Activated naive CD4-positive, alpha-beta T cell treated with anti-CD3 and anti-CD28 coated beads for 36 hours (primary cell): ENCODE measurements around the gene HID1. TPM values are rescaled to one million over a fixed set of nuclear protein-coding genes. Genes with fewer than 3 reads are reported as not detected.
"Not testable (repeated sequence)": the region's sequence is repeated elsewhere in the genome, so short reads cannot be mapped to it uniquely, and the experiment has no call there.

Experiments used
- CTCF ChIA-PET: fragments of 350-600 bp; sonication (Branson Sonifier 250); formaldehyde crosslinking; loops from one replicate; lab custom pipeline; 2021; ENCODE audit warnings: antibody characterized with exemption; lab: Charles Lee
- DNase-seq: peaks from one replicate; pipeline ENCODE4 v3.0.0-alpha.2; 2020
- H3K27ac Mint-ChIP-seq: one replicate; pipeline ENCODE4 v1.8.0; 2021; ENCODE audit warnings: mild to moderate bottlenecking, mixed read lengths
- H3K27me3 Mint-ChIP-seq: one replicate; pipeline ENCODE4 v1.8.0; 2021; ENCODE audit warnings: low read depth, mixed read lengths
- H3K36me3 Mint-ChIP-seq: one replicate; pipeline ENCODE4 v1.8.0; 2021; ENCODE audit warnings: low read depth, mixed read lengths
- H3K4me1 Mint-ChIP-seq: one replicate; pipeline ENCODE4 v1.8.0; 2021; ENCODE audit warnings: low read depth, mixed read lengths
- H3K4me3 Mint-ChIP-seq: one replicate; pipeline ENCODE4 v1.8.0; 2021; ENCODE audit warnings: mild to moderate bottlenecking, moderate library complexity, mixed read lengths
- H3K9me3 Mint-ChIP-seq: one replicate; pipeline ENCODE4 v1.8.0; 2021; ENCODE audit warnings: mixed read lengths
- intact Hi-C: fragments of 100-400 bp; cut with micrococcal nuclease; formaldehyde crosslinking; loops from one replicate; pipeline ENCODE4 v1.15.1; 2023
- total RNA-seq, 2 experiments: library from RNA; stranded (reverse); gene quantifications; one replicate each; pipeline ENCODE4 v1.2.3, GENCODE V29; 2021

HID1 gene
- total RNA-seq, 2 experiments from 2014 or later = 0.91 to 1.6 TPM

DNA sequence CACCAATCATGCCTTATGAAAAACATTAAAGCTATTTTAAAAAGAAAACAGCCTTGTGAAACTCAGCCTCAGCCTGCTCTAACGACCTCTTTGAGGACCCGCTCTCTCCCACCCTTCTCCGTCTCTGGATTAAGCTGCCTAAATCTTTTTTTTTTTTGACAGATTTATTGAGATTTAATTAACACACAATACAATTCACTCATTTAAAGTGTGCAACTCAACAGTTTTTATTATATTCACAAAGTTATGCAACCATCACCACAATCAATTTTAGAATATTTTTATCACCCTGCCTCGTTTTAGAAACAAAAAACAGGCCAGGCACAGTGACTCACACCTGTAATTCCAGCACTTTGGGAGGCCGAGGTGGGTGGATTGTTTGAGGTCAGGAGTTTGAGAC is 23.3 kb upstream of the HID1 start:
- peaks cover 2% of the 10 kb centered on the region for H3K4me1 Mint-ChIP-seq
- intact Hi-C loops = no loop called here
- no peak overlapping the region for H3K4me3 Mint-ChIP-seq
- no peak for DNase-seq
- no peaks in the 10 kb centered on the region for H3K9me3 Mint-ChIP-seq
- no peak overlapping the region for H3K27ac Mint-ChIP-seq
- CTCF ChIA-PET = interaction anchor here (2.0 kb wide), 1 partner anchor 35 kb away, joined by 9 read pairs; no protein-coding TSS in a partner anchor
- no peaks in the 10 kb centered on the region for H3K36me3 Mint-ChIP-seq
- H3K27me3 Mint-ChIP-seq = no peaks in the 10 kb centered on the region

DNA sequence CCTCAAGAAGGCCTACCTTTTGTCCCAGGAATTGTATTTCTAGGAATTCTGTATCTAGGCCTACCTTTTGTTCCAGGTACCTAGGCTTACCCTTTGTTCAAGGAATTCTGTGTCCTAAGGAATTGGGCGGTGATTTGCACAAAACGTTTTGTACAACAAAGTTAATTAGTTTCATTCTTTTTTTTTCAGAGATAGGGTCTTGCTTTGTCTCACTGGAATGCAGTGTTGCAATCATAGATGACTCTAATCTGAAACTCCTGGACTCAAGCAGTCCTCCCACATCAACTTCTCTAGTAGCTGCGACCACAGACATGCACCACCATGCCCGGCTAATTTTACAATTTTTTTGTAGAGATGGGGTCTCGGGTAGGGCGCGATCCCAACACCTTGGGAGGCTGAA is 21.9 kb upstream of the HID1 start:
- Mint-ChIP-seq H3K27me3 (no peaks in the 10 kb centered on the region), H3K36me3 (no peaks in the 10 kb centered on the region), H3K9me3 (no peaks in the 10 kb centered on the region), H3K27ac (no peak overlapping the region), H3K4me3 (no peak overlapping the region), H3K4me1 (peaks cover 2% of the 10 kb centered on the region)
- intact Hi-C loops = no loop called here
- no peak for DNase-seq
- CTCF ChIA-PET = no interaction called here

DNA sequence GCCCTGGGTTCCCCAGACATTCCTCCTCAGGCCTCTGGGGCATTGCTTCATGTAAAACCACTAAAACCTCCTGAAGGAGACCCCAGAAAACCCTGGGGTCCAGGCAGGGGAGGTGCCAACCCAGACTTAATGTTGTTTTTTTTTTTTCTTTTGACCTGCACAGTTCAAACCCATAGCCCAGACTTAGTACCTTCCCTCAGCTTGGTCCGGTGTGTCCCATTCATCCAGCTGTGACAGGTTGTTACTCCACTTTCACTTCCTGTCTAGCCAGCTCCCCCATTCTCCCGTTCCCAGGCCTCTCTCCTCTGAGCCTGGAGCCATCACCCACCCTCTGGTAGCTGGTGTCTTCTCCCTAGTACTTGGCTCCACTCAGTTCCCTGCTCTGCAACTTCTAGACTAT is 19.7 kb upstream of the HID1 start:
- peaks cover 6% of the 10 kb centered on the region for H3K4me1 Mint-ChIP-seq
- intact Hi-C loops = no loop called here
- DNase-seq = no peak
- H3K36me3 Mint-ChIP-seq = no peaks in the 10 kb centered on the region
- H3K4me3 Mint-ChIP-seq = no peak overlapping the region
- no peaks in the 10 kb centered on the region for H3K9me3 Mint-ChIP-seq
- no peak overlapping the region for H3K27ac Mint-ChIP-seq
- H3K27me3 Mint-ChIP-seq = peaks cover 7% of the 10 kb centered on the region
- CTCF ChIA-PET = interaction anchor here (0.6 to 1.6 kb wide), 3 partner anchors 30 to 1023 kb away, joined by 3 read pairs; partner anchors contain the start of gene ARMC7

DNA sequence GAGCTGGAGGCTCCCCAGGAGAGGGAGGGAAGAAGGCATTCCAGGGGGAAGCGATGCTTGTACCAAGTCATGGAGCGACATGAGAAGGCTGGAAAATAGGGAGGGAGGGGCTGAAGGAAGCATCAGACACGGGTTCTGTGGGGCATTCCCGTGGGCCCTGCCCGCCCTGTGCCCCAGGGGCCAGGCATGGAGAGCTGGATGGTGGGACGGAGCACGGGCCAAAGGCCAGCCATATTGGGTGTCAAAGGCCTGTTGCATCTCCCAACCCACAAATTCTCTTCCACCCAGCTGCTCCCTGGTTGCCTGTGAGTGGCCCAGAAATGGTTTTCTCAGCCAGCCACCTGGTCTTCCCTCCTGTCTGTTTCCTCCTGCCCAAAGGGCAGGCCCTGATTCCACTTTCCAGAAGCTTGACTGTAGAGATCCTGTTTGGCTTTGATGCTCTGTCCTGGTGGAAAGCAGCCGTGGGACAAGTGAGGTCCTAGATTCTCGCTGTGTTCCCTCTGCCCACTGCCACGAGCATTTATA is 18.1 kb upstream of the HID1 start:
- no peak for DNase-seq
- H3K36me3 Mint-ChIP-seq = no peaks in the 10 kb centered on the region
- H3K27me3 Mint-ChIP-seq = peaks cover 9% of the 10 kb centered on the region
- CTCF ChIA-PET = interaction anchor here (0.6 to 1.6 kb wide), 6 partner anchors 9 to 206 kb away, joined by 3 to 5 read pairs (median 4); partner anchors contain the start of genes ARMC7 and GRIN2C
- H3K27ac Mint-ChIP-seq = no peak overlapping the region
- no peaks in the 10 kb centered on the region for H3K9me3 Mint-ChIP-seq
- no peak overlapping the region for H3K4me3 Mint-ChIP-seq
- intact Hi-C loops = no loop called here
- H3K4me1 Mint-ChIP-seq = peaks cover 8% of the 10 kb centered on the region

DNA sequence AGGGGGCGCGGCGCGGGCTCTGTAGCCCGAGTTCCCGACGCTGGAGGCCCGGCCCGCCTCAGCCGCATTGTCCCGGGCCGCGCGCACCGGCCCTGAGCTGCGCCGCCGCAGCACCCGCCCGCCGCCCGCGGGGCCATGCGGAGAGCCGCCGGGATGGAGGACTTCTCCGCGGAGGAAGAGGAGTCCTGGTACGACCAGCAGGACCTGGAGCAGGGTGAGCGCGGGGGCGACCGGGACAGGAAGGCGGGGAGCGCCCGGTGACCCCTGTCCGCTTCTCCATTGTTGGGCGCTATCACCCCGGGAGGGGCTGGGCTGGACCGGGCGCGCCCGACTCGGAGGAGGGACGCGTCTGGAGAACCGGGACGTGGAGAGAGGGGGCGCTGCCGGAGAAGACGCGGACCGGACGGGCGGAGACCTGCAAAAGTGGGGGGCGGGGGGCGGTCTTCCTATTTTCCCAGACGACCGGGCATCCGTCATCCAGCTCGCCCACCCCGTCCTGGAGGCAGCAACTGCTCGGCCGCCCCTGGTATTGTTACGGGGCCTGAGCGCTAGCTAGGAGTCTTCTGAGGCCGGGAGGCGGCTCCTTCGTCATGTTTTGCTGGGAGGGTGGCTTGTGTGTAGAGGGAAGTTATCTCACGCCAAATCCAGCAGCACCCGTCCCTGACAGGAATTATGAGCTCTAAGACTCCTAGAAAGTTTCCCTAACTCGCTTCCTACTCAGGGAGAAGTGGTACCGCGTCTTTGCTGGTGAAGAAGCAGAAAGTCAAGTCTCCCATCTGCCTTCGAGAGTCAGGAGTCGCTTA is 15.6 kb upstream of the HID1 start:
- CTCF ChIA-PET = interaction anchor here (1.5 to 2.9 kb wide), 3 partner anchors 24 to 44 kb away, joined by 4 to 18 read pairs (median 15); partner anchors contain the start of gene MRPL58
- Mint-ChIP-seq H3K4me1 (peaks cover 8% of the 10 kb centered on the region), H3K4me3 (peak overlapping the region; percentile 68), H3K9me3 (no peaks in the 10 kb centered on the region), H3K36me3 (no peaks in the 10 kb centered on the region), H3K27me3 (peaks cover 9% of the 10 kb centered on the region), H3K27ac (no peak overlapping the region)
- peak; percentile 34 for DNase-seq
- intact Hi-C loops = loop anchor here (1.0 to 10.0 kb wide), 4 partner anchors 46 to 417 kb away; partner anchors contain the start of genes ATP5PD, GRB2 and KCTD2

DNA sequence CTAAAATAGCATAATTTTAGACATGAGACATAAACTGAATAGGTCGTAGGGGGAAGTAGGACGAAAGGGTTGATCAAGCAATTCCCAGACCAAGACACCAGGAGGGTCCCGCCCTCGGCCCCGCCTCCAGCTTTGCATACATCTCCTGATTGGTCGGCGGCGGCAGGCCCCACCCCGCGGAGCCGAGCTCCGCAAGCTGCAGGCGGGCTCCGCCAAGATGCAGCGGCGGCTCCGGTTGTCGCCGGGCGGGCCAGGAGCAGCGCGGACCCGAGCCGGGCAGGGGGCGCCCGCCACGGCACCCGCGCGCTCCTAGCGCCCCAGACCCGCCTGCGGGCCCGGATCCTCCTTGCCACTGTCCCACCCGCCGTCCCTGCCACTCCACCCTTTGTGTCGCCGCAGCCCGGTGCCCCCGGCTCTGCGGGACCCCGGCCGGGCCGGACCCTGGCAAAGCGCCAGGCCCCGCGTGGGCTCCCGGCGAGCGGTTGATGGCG is 14.9 kb upstream of the HID1 start, which contains the start of gene CDR2L:
Gene CDR2L (plus strand): TSS at position 215 of the 491 bp plus-strand sequence. CDS start 412 bp downstream, outside the sequence.
- Mint-ChIP-seq H3K36me3 (no peaks in the 10 kb centered on the region), H3K4me3 (peak within 1 kb of the TSS; percentile 80), H3K27me3 (peaks cover 9% of the 10 kb centered on the region), H3K27ac (no peak within 1 kb of the TSS), H3K4me1 (peaks cover 8% of the 10 kb centered on the region), H3K9me3 (no peaks in the 10 kb centered on the region)
- peak; percentile 94 for DNase-seq
- intact Hi-C loops = loop anchor here (1.0 to 10.0 kb wide), 4 partner anchors 47 to 417 kb away; partner anchors contain the start of genes ATP5PD, GRB2 and KCTD2
- CTCF ChIA-PET = interaction anchor here (1.5 to 2.9 kb wide), 3 partner anchors 25 to 44 kb away, joined by 4 to 18 read pairs (median 15); partner anchors contain the start of gene MRPL58

DNA sequence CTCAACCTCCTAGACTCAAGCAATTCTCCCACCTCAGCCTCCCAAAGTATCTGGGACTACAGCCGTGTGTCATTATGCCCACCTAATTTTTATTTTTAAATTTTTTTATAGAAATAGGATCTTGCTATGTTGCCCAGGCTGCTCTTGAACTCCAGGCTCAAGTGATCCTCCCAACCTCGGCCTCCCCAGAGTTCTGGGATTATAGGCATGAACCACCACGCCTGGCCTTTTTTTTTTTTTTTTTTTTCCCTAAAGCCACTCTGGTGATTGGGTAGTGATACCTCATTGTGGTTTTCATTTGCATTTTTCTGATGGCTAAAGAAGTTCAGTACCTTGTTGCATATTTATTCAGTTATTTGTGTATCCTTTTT is 13.6 kb upstream of the HID1 start:
- H3K4me1 Mint-ChIP-seq = peaks cover 14% of the 10 kb centered on the region
- H3K27me3 Mint-ChIP-seq = peaks cover 9% of the 10 kb centered on the region
- no peaks in the 10 kb centered on the region for H3K9me3 Mint-ChIP-seq
- no peak overlapping the region for H3K27ac Mint-ChIP-seq
- DNase-seq = no peak
- H3K36me3 Mint-ChIP-seq = no peaks in the 10 kb centered on the region
- no peak overlapping the region for H3K4me3 Mint-ChIP-seq
- CTCF ChIA-PET = interaction anchor here (0.6 to 1.0 kb wide), 2 partner anchors 24 to 85 kb away, joined by 4 to 5 read pairs; no protein-coding TSS in a partner anchor
- intact Hi-C loops = loop anchor here (2.0 to 10.0 kb wide), 2 partner anchors 61 to 419 kb away; partner anchors contain the start of genes ATP5PD, GRB2 and KCTD2

DNA sequence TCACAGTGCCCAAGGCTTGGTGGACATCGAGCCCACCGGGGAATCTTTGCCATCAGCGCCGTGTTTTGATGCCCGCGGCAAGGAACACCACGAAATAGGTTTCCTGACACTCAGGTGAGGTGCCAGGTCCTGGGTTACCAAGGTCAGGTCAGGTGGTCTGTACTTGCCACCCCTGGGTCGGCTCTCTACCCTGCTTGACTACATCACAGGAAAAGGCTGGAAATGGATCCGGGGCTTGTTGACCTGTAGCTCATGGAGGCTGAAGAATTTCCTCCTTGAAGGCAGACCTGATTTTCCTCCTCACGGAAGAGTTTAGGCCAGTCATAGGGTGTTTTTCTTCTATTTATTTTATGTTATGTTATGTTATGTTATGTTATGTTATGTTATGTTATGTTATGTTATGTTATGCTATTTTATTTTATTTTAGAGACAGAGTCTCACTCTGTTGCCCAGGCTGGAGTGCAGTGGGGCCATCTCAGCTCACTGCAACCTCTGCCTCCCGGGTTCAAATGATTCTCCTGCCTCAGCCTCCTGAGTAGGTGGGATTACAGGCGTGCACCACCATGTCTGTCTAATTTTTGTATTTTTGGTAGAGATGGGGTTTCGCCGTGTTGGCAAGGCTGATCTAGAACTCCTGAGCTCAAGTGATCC is 10.2 kb upstream of the HID1 start:
- not testable (repeated sequence) for H3K27ac Mint-ChIP-seq, H3K36me3 Mint-ChIP-seq, DNase-seq, H3K27me3 Mint-ChIP-seq, H3K9me3 Mint-ChIP-seq
- CTCF ChIA-PET = interaction anchor here (0.7 to 1.9 kb wide), 3 partner anchors 22 to 60 kb away, joined by 3 to 12 read pairs (median 5); partner anchors contain the start of gene MRPL58
- intact Hi-C loops = loop anchor here (1.0 to 10.0 kb wide), 3 partner anchors 10 to 422 kb away; partner anchors contain the start of genes GRB2 and HID1
- Mint-ChIP-seq H3K4me1 (peaks cover 12% of the 10 kb centered on the region), H3K4me3 (peak overlapping the region; percentile 89)

DNA sequence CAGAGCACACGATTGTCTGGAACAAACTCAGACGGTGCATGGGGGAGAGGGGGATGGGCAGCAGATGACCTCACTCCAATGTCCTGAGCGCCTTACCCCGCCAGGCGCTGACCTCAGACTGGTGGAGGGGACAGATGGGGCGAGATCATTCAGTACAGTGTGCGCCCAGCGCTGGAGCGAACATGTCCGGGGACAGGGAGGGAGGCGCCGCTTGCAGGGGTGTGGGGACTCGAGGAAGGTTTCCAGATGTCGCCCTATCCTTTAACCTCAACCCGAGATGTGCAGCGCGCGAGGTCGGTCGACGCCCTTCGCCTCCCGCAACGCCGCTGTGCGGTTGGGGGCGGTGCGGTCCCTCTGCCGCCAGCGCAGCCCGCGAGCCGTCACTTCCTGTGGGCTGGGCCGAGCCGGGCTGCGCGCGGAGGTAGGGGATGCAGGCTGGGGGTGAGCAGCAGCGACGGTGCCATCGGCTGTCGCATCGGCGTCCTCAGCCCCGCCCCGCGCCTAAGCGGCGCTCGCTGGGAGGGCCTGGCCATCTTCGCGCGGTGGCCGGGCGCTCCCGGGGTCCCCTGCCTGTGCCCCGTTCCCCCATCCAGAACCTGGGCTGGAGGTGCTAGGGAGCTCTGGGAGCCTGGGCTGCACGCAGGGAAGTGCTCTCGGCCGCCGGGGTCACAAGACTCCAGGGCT is 9.6 kb upstream of the HID1 start:
- intact Hi-C loops = loop anchor here (1.0 to 10.0 kb wide), 3 partner anchors 10 to 423 kb away; partner anchors contain the start of genes GRB2 and HID1
- CTCF ChIA-PET = interaction anchor here (1.4 kb wide), 1 partner anchor 30 kb away, joined by 5 read pairs; the partner anchor contains the start of gene MRPL58
- no peaks in the 10 kb centered on the region for H3K9me3 Mint-ChIP-seq
- DNase-seq = peak; percentile 86
- peak overlapping the region; percentile 89 for H3K4me3 Mint-ChIP-seq
- no peaks in the 10 kb centered on the region for H3K36me3 Mint-ChIP-seq
- peaks cover 10% of the 10 kb centered on the region for H3K4me1 Mint-ChIP-seq
- H3K27ac Mint-ChIP-seq = peak overlapping the region; percentile 54
- H3K27me3 Mint-ChIP-seq = peaks cover 1% of the 10 kb centered on the region

DNA sequence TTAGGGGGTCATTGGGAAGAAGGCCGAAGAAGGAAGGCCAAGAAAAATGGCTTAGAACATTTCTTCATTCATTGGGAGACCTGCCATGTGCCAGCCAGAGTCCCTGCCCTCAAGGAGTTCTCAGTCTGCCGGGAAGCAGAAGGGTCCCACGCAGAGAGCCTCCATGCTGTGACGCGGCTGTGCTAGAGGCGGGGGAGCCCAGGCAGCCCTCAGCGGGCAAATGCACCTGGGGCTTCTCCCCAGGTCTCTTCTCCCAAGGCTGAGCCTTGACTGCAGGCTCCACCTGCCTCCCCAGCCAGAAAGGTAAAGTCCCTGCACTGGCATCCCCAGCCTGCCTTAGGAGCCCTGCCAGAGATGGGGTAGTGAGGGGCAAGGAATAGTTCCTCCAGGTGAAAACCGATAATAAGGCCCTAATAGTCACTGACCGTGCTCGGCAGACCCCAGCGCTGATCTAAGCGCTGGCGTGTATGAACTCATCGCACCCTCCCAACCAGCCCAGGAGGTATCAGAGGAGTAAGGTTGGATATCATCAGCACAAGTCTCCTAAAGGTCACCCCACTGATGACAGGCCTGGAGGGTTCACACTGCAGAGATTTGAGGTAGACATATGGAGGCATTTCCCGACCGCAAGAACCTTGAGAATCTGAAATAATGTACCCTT is 8.9 kb upstream of the HID1 start:
- intact Hi-C loops = loop anchor here (5.0 to 10.0 kb wide), 2 partner anchors 131 to 423 kb away; partner anchors contain the start of gene GRB2

More for the DNA sequence above, 8.9 kb upstream of the HID1 start:
- H3K4me3 Mint-ChIP-seq = peak overlapping the region; percentile 89
- H3K27ac Mint-ChIP-seq = peak overlapping the region; percentile 54
- DNase-seq = no peak
- no peaks in the 10 kb centered on the region for H3K36me3 Mint-ChIP-seq
- CTCF ChIA-PET = interaction anchor here (0.6 kb wide), 1 partner anchor 142 kb away, joined by 3 read pairs; no protein-coding TSS in a partner anchor
- H3K9me3 Mint-ChIP-seq = no peaks in the 10 kb centered on the region
- no peaks in the 10 kb centered on the region for H3K27me3 Mint-ChIP-seq
- H3K4me1 Mint-ChIP-seq = peaks cover 8% of the 10 kb centered on the region
